ENCODE results near the gene EFCAB13. TPM values are rescaled to one million over a fixed set of nuclear protein-coding genes. Genes with fewer than 3 reads are reported as not detected.

EFCAB13 gene
- total and polyA plus RNA-seq, 2 donors from 2014 or later, result 2.2 to 18.8 TPM

- no peak overlapping the region for H3K27ac ChIP-seq (ENCODE audit: low read depth in 2 of 2, low read length in 2 of 2)
- no peak overlapping the region for H3K9ac ChIP-seq (ENCODE audit: low read length in 3 of 3)
- peaks cover 0 to 5% (median 4%) of the 10 kb centered on the region in 3 donors for H3K4me1 ChIP-seq (ENCODE audit: control insufficient read depth in 2 of 3, insufficient read depth in 2 of 3, low read depth in 1 of 3, low read length in 3 of 3)
- FAIRE-seq (no peak), DNase-seq (no peak)
- no peaks in the 10 kb centered on the region for H3K27me3 ChIP-seq (ENCODE audit: control insufficient read depth, insufficient read depth, low read length)
- no peak for TF ChIP-seq CTCF (IDR thresholded peaks at IDR 0.05; ENCODE audit: borderline replicate concordance, extremely low read depth, insufficient read depth)
- intact Hi-C loops (cut with DNase I), result no loop called here
- no peaks in the 10 kb centered on the region for H3K9me3 ChIP-seq (ENCODE audit: control insufficient read depth in 2 of 3, insufficient read depth in 1 of 3, low read length in 3 of 3)
- H3K4me3 ChIP-seq (ENCODE audit: low read length in 3 of 3), result no peak overlapping the region
- no peaks in the 10 kb centered on the region for H3K36me3 ChIP-seq (ENCODE audit: control insufficient read depth in 2 of 3, insufficient read depth in 3 of 3, low read length in 3 of 3)
These were observed 13.5 kb upstream of the EFCAB13 start for GRCh38 chr17:47310186-47310733.

GRCh38 chr17:47311420-47311819 is 12.3 kb upstream of the EFCAB13 start:
- Histone ChIP-seq H3K9me3 (ENCODE audit: control insufficient read depth in 2 of 3, insufficient read depth in 1 of 3, low read length in 3 of 3) (no peaks in the 10 kb centered on the region), H3K36me3 (ENCODE audit: control insufficient read depth in 2 of 3, insufficient read depth in 3 of 3, low read length in 3 of 3) (no peaks in the 10 kb centered on the region), H3K4me1 (ENCODE audit: control insufficient read depth in 2 of 3, insufficient read depth in 2 of 3, low read depth in 1 of 3, low read length in 3 of 3) (peaks cover 0 to 6% (median 0%) of the 10 kb centered on the region in 3 donors), H3K27me3 (ENCODE audit: control insufficient read depth, insufficient read depth, low read length) (no peaks in the 10 kb centered on the region), H3K4me3 (ENCODE audit: low read length in 3 of 3) (no peak overlapping the region), H3K27ac (ENCODE audit: low read depth in 2 of 2, low read length in 2 of 2) (no peak overlapping the region), H3K9ac (ENCODE audit: low read length in 3 of 3) (no peak overlapping the region)
- no peak for TF ChIP-seq CTCF (IDR thresholded peaks at IDR 0.05; ENCODE audit: borderline replicate concordance, extremely low read depth, insufficient read depth)
- intact Hi-C loops (cut with DNase I), result no loop called here
- DNase-seq (no peak), FAIRE-seq (no peak)

GRCh38 chr17:47315451-47316266 is 8.1 kb upstream of the EFCAB13 start:
- Histone ChIP-seq H3K4me3 (ENCODE audit: low read length in 3 of 3) (no peak overlapping the region), H3K36me3 (ENCODE audit: control insufficient read depth in 2 of 3, insufficient read depth in 3 of 3, low read length in 3 of 3) (no peaks in the 10 kb centered on the region), H3K9me3 (ENCODE audit: control insufficient read depth in 2 of 3, insufficient read depth in 1 of 3, low read length in 3 of 3) (peaks cover 0 to 2% (median 0%) of the 10 kb centered on the region in 3 donors), H3K9ac (ENCODE audit: low read length in 3 of 3) (peak overlapping the region in 1 of 3 donors; percentile 17), H3K4me1 (ENCODE audit: control insufficient read depth in 2 of 3, insufficient read depth in 2 of 3, low read depth in 1 of 3, low read length in 3 of 3) (peaks cover 0 to 6% (median 0%) of the 10 kb centered on the region in 3 donors), H3K27me3 (ENCODE audit: control insufficient read depth, insufficient read depth, low read length) (no peaks in the 10 kb centered on the region), H3K27ac (ENCODE audit: low read depth in 2 of 2, low read length in 2 of 2) (no peak overlapping the region)
- DNase-seq (peak in 2 of 5 donors; percentile 73 to 84), FAIRE-seq (peak; percentile 94)
- TF ChIP-seq CTCF (IDR thresholded peaks at IDR 0.05; ENCODE audit: borderline replicate concordance, extremely low read depth, insufficient read depth), result peak; percentile 81
- intact Hi-C loops (cut with DNase I), result loop anchor here (5.0 kb wide), 1 partner anchor 83 kb away; no protein-coding TSS in a partner anchor

Data from kidney (tissue), 14 donors.